NCI-H345 (cell line): ENCODE measurements around the gene LPP.

Experiments used
- DNase-seq: peaks from one replicate; lab custom pipeline; 2025; lab: John Stamatoyannopoulos, UW

The LPP gene

GRCh38 chr3:188518835-188519452, 365.0 kb downstream of the LPP start:
- DNase-seq: no peak

GRCh38 chr3:188520466-188520865, 366.5 kb downstream of the LPP start:
- no peak for DNase-seq

- no peak for DNase-seq
These were observed 368.2 kb downstream of the LPP start for GRCh38 chr3:188522115-188522514.

GRCh38 chr3:188523291-188523690, 369.3 kb downstream of the LPP start:
- DNase-seq: no peak

GRCh38 chr3:188524052-188524451, 370.1 kb downstream of the LPP start:
- no peak for DNase-seq

GRCh38 chr3:188526057-188526456, 372.1 kb downstream of the LPP start:
- DNase-seq: no peak

GRCh38 chr3:188527389-188527788, 373.4 kb downstream of the LPP start:
- no peak for DNase-seq

GRCh38 chr3:188528396-188528795, 374.4 kb downstream of the LPP start:
- no peak for DNase-seq

- DNase-seq: no peak
These were observed 375.3 kb downstream of the LPP start for GRCh38 chr3:188529228-188529627.

- no peak for DNase-seq
These were observed 376.3 kb downstream of the LPP start for GRCh38 chr3:188530226-188530625.

GRCh38 chr3:188531210-188531609, 377.3 kb downstream of the LPP start:
- no peak for DNase-seq

GRCh38 chr3:188533172-188533571, 379.2 kb downstream of the LPP start:
- DNase-seq: no peak

- no peak for DNase-seq
These were observed 379.8 kb downstream of the LPP start for GRCh38 chr3:188533612-188534357.

GRCh38 chr3:188534633-188535032, 380.7 kb downstream of the LPP start:
- DNase-seq: no peak

- no peak for DNase-seq
These were observed 383.6 kb downstream of the LPP start for GRCh38 chr3:188537606-188538005.

- no peak for DNase-seq
These were observed 385.1 kb downstream of the LPP start for GRCh38 chr3:188539037-188539436.

- DNase-seq: no peak
These were observed 385.8 kb downstream of the LPP start for GRCh38 chr3:188539631-188540194.

- DNase-seq: peak; percentile 27
These were observed 388.2 kb downstream of the LPP start for GRCh38 chr3:188542196-188542595.

GRCh38 chr3:188544012-188544411, 390.1 kb downstream of the LPP start:
- DNase-seq: no peak

- DNase-seq: no peak
These were observed 393.1 kb downstream of the LPP start for GRCh38 chr3:188546835-188547670.

GRCh38 chr3:188553569-188553968, 399.6 kb downstream of the LPP start:
- no peak for DNase-seq

- DNase-seq: no peak
These were observed 400.4 kb downstream of the LPP start for GRCh38 chr3:188554404-188554803.

GRCh38 chr3:188557235-188557634, 403.3 kb downstream of the LPP start:
- DNase-seq: no peak
